Measurements from ENCODE around the gene SLITRK1. TPM values are rescaled to one million over a fixed set of nuclear protein-coding genes. Genes with fewer than 3 reads are reported as not detected.
A peak's percentile ranks its signal among the peaks of the same experiment; 100 is the strongest.

The SLITRK1 gene
- total RNA-seq, 1 experiment from 2014 or later = 0.20 TPM

GRCh38 chr13:83929157-83929556 is 46.9 kb upstream of the SLITRK1 start:
- H3K18ac ChIP-seq (ENCODE audit: insufficient read length, low read depth, low read length) = no peak overlapping the region
- H4K20me1 ChIP-seq (ENCODE audit: control insufficient read depth, insufficient read depth, insufficient read length) = no peaks in the 10 kb centered on the region
- no peak overlapping the region for H2AK5ac ChIP-seq (ENCODE audit: insufficient read length, low read length)
- H3K4me1 ChIP-seq (ENCODE audit: insufficient read depth, low read length) = no peaks in the 10 kb centered on the region
- no peak overlapping the region for H4K5ac ChIP-seq (ENCODE audit: insufficient read length, low read depth, low read length)
- DNase-seq = no peak
- no peak overlapping the region for H3K23ac ChIP-seq (ENCODE audit: insufficient read length, low read depth, low read length)
- no peak overlapping the region for H2BK15ac ChIP-seq (ENCODE audit: low read depth, low read length)
- peaks cover 0 to 5% of the 10 kb centered on the region in 2 experiments; a peak in 2 of 4 replicates for H3K4me1 Mint-ChIP-seq
- no peak overlapping the region for H2AFZ ChIP-seq (ENCODE audit: low read length)
- H2BK12ac ChIP-seq (ENCODE audit: insufficient read length, low read depth, low read length) = no peak overlapping the region
- H3K27ac ChIP-seq (ENCODE audit: insufficient read length, low read depth, low read length) = no peak overlapping the region
- peaks cover 2 to 3% of the 10 kb centered on the region in 2 experiments; a peak in 3 of 5 replicates for H3K9me3 Mint-ChIP-seq
- whole genome bisulfite sequencing (ENCODE audit: extremely low coverage, insufficient read length, low lambda C conversion rate) = no CpG with 5 or more reads among the region's 4 CpGs
- no peaks in the 10 kb centered on the region for H3K27me3 ChIP-seq (ENCODE audit: insufficient read depth, low read length)
- no peak for TF ChIP-seq CTCF (conservative IDR thresholded peaks at IDR 0.05)
- H3K4me3 Mint-ChIP-seq = no peak overlapping the region
- no peaks in the 10 kb centered on the region for H3K79me2 ChIP-seq (ENCODE audit: insufficient read depth, low read length)
- H3T11ph ChIP-seq (ENCODE audit: low read length) = no peak overlapping the region
- no peak overlapping the region for H3K9ac ChIP-seq (ENCODE audit: extremely low read depth, insufficient read length, low read length)
- no peak overlapping the region for H3K4me2 ChIP-seq (ENCODE audit: insufficient read depth, insufficient read length, low read length)
- H3K27ac Mint-ChIP-seq = peak overlapping the region in 1 of 3 experiments; percentile 34; a peak in 2 of 7 replicates
- no peak overlapping the region for H4K91ac ChIP-seq (ENCODE audit: insufficient read length, low read depth, low read length)
- no peaks in the 10 kb centered on the region for H3K23me2 ChIP-seq (ENCODE audit: insufficient read length, low read depth, low read length, poor library complexity, severe bottlenecking)
- no peak overlapping the region for H3K4ac ChIP-seq (ENCODE audit: low read depth, low read length)
- no peaks in the 10 kb centered on the region for H3K79me1 ChIP-seq (ENCODE audit: insufficient read depth, low read depth, low read length, poor library complexity, severe bottlenecking)
- no peak overlapping the region for H3K14ac ChIP-seq (ENCODE audit: insufficient read depth, low read length)
- no peaks in the 10 kb centered on the region for H3K27me3 Mint-ChIP-seq (ENCODE audit: low read depth)
- H3K9me3 ChIP-seq (ENCODE audit: control insufficient read depth, low read depth, low read length) = no peaks in the 10 kb centered on the region
- no peak overlapping the region for H3K56ac ChIP-seq (ENCODE audit: insufficient read length, low read depth, low read length)
- H2BK5ac ChIP-seq (ENCODE audit: insufficient read length, low read length) = no peak overlapping the region
- peaks cover 1 to 4% (median 1%) of the 10 kb centered on the region in 3 experiments; a peak in 4 of 7 replicates for H3K36me3 Mint-ChIP-seq (ENCODE audit: insufficient read depth in 1 of 3, low read depth in 3 of 3)
- no peak overlapping the region for H2BK120ac ChIP-seq (ENCODE audit: low read depth, low read length, poor library complexity, severe bottlenecking)
- no peak overlapping the region for H4K8ac ChIP-seq (replicated peaks; ENCODE audit: insufficient read length, low read depth, low read length)
- H2BK20ac ChIP-seq (ENCODE audit: low read depth, low read length, poor library complexity, severe bottlenecking) = no peak overlapping the region
